HT-29 (cell line): ENCODE measurements around the gene MRPL28. TPM values are rescaled to one million over a fixed set of nuclear protein-coding genes. Genes with fewer than 3 reads are reported as not detected.
"Not testable (repeated sequence)": the region's sequence is repeated elsewhere in the genome, so short reads cannot be mapped to it uniquely, and the experiment has no call there.

Experiments used
- DNase-seq: peaks from one replicate; pipeline ENCODE4 v3.0.0-alpha.2; 2015; ENCODE audit warnings: low spot score
- total RNA-seq: library from RNA; depleted of rRNA; stranded (reverse); fragments of >200 nt; shearing (Covaris generic); gene quantifications from 2 replicates; pipeline ENCODE4 v1.2.3, GENCODE V29; 2014; rRNA removed

MRPL28 gene
- 223 and 226 TPM in 2 replicates for total RNA-seq

DNA sequence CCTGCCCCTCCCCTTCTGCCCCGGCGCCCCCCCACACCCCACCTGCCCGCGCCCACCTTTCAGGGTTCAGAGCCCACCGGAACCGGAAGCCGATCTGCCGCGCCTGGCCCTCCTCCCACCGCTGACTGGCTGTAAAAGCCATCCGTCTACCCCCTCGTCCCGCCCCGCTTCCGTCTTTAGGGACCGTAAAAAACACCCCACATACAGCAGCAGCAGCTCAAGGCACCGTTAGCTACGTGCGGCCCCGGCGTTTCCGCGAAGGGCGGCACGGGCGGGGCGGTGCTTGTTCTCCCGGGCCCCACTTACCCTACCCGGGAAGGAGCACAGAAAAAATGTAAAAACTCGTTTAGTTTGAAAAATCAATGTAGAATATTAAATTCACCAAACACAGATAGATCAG is at the start of gene MRPL28:
MRPL28 (minus strand) TSS at position 96 of the 400 bp plus-strand sequence. CDS start 320 bp downstream, outside the sequence.
- peak; percentile 94 for DNase-seq

DNA sequence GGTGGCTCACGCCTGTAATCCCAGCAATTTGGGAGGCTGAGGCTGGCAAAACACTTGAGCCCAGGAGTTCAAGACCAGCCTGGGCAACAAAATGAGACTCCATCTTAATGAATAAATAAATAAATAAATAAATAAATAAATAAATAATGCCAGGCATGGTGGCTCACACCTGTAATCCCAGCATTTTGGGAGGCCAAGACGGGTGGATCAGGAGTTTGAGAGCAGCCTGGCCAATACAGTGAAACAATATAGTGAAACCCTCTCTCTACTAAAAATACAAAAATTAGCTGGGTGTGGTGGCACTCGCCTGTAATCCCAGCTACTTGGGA is 44.8 kb upstream of the MRPL28 start:
- not testable (repeated sequence) for DNase-seq

DNA sequence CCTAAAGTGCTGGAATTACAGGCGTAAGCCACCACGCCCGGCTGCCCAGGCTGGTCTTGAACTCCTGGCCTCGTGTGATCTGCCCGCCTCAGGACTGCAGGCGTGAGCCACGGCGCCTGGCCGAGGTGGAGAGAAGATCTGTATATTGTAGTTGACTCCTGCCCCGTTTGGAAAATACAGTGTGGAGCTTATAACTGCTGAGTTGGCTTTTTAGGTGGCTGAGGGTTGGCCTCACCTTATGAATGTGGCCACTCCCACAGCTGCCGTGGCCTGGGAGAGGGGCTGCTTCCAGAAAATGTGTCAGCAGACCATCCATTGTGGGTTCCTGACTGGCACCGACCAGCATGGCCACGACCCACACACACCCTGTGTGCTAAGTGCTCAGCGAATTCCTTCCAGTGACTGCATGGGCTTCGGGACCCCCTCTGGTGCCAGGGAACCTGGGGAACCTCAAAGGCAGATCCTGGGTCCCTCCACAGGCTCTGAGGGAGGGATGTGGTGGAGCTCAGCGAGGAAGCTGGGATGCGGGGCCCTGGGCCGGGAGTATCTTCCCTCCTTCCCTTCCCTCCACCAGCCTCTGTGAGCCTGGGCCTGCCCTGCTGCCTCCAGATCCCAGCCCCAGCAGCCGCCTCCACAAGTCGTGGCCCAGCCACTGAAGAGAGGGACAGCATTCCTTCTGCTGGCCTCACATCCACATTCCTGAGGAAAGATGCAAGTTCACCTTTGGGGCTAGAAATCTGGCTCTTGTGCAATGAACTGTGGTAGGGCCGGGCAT is 44.2 kb upstream of the MRPL28 start:
- DNase-seq = no peak

DNA sequence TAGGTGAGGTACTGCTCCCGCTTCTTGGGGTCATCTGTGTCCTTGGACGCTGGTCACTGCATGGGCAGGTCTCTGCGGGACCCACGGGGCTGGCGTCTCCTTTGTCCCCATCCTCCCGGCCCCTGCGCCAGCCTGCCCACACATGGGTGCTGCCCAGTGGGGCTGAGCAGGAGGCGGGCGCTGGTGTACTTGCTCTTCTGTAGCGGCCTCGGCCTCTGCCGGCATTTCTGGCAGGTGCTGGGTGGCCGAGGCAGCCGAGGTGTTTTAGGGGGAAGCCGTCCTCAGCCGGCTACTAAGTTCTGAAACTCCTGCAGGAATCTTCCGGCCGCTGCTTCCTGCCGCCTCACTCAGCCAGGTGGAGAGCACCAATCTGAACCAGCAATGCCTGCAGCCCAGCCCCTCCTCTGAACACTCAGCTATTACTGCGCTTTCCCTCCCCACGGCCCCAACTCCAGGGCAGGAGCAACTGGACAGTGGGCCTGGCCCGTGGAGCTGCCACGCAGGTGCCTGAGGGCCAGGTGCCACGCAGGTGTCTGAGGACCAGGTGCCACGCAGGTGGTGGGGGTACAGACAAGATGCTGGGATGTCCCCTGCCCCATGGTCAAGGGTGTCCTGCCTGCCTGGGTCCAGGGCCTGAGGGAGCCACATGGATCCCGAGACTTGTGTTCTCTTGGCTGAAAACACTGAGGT is 41.4 kb upstream of the MRPL28 start:
- DNase-seq = no peak

DNA sequence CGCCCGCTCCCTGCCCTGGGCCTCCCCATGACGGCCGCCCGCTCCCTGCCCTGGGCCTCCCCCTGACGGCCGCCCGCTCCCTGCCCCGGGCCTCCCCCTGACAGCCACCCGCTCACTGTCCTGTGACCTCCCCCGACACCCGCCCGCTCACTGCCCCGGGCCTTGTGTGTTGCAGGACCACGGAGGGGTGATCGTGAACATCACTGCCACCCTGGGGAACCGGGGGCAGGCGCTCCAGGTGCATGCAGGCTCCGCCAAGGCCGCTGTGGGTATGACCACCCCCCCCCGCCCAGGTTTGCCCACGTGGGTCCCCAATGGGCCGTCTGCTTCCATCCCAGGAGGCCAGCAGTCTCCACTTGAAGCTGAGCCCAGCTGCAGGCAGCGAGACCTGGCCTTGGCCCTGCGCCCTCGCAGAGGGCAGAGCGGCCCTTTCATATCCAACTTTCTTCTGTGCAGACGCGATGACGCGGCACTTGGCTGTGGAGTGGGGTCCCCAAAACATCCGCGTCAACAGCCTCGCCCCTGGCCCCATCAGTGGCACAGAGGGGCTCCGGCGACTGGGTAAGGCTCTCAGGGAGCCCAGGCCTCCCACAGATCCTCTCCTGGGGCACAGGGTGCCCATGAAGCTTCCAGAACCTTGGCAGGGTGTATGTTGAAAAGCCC is 40.3 kb upstream of the MRPL28 start:
- no peak for DNase-seq

DNA sequence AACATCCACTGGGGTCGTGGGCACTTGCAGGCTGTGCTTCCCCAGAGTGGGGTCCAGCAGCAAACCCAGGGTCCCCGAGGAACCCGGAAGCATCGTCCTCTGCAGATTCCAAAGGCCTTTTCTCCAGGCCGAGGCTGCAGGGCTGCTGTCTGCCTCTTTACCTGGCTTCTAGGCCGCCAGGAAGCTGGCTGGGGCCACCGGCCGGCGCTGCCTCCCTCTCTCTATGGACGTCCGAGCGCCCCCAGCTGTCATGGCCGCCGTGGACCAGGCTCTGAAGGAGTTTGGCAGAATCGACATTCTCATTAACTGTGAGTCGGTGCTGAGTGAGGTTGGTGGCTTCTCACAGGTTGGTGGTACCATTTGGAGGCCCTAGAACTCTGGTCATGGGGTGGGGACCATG is 36.9 kb upstream of the MRPL28 start:
- no peak for DNase-seq

DNA sequence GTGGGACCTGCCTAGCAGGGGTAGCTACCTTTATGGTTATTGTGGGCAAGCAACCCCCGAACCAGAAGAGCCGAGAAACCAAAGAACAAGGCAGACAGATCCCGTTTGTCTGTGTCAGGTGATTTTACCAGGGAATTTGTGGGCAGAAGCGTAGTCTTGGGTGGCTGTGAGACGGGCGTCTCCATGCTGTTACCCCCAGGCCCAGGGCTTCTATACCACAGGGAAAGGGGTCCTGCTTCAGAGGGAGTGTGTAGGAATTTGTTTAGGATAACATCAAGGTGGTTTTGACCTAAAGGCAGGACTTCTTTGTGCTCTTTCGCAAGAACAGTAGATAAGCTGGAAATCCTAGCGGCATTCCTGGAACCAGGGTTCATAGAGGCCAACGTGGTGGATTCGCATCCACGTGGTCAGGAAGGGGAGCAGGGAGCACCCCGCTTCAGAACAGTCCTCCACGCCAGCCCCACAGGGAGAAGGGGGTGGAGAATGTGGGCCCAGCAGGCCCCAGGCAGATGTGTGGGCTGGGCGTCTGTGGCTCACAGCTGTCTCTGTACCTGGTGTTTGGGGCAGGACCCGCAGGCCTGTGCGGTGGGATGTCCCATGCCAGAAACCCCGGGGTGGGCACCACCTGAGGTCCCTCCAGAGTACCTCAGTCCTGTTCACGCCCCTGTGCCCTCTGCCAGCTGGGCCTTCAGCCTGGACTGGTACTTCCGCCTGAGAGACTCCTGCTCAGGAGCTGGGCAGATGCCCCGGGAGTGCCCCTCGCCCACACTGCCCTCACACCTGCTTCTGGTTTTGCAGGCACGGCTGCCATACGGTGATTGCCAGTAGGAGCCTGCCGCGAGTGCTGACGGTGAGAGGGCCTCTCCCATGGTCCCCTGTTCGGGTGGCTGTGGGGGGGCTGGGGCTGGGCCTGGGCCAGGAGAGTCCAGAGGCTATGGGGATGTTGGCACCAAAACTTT is 35.5 kb upstream of the MRPL28 start:
- DNase-seq = no peak

DNA sequence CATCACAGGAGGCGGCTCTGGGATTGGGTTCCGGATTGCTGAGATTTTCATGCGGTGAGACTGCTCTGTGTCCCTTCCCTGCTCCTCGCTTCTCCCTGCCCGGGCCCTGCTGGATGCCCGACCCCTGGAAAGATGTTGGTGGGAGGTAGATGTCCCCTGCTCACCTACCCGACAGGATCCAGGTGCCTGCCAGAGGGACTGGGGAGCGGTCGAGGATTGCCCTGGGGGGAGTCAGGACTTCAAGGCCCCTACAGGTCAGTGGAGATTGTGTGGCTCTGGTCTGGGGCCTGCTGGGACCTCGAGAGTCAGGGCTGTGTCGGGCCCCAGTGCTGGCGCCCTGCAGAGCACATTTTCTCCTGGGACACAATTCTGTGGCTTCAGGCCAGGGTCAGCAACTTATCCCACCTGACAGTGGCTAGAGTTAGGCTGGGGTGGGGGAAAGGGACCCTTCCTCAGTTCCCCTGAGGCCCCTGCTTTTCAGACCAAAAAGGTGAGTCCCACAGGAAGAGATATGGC is 34.7 kb upstream of the MRPL28 start:
- no peak for DNase-seq

DNA sequence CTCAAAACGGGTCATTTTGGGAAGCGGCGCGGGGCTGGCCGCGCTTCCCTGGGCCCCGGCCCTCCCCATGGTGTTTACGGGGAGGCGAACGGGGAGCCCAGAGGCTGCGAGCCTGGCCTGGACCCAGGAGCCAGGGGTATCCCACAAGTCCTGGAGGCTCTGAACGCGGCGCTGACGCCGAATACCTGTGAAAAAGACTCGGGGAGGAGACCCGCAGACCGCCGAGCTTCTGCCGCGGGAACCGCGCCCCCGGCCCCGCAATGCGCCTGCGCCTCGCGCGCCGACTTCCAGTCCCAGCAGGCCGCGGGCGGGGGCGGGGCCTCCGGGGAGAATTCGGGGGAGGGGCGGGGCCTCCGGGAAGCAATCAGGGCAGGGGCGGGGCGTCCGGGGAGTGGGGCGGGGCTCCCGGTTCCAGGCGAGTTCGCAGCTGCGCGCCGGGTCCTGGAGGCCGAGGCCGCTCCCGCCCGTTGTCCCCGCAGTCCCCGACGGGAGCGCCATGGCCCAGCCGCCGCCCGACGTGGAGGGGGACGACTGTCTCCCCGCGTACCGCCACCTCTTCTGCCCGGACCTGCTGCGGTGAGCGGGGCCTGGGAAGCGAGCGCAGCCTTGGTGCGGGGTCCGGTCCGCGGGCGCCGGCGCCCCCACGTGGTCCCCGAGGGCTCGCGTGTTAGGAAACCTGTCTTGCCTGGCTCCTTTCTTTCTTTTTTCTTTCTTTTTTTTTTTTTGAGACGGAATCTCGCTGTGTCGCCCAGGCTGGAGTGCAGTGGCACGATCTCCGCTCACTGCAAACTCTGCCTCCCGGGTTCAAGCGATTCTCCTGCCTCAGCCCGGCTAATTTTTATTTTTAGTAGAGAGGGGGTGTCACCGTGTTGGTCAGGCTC is 31.4 kb upstream of the MRPL28 start, which contains the start of gene DECR2:
DECR2 (plus strand) TSS at position 418 of the 881 bp plus-strand sequence; CDS start at position 497, 79 bp downstream.
- DNase-seq = peak; percentile 83

DNA sequence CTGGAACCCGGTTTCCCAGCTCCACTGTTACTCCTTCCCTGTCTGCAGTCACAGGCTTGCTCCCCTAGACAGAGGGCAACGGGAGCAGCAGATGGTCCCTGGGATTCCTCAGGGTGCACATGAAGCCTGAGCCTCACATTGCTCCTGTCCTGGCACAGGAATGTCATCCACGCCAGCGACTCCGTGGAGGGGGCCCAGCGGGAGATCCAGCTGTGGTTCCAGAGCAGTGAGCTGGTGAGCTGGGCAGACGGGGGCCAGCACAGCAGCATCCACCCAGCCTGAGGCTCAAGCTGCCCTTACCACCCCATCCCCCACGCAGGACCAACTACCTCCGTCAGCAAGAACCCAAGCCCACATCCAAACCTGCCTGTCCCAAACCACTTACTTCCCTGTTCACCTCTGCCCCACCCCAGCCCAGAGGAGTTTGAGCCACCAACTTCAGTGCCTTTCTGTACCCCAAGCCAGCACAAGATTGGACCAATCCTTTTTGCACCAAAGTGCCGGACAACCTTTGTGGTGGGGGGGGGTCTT is 29.8 kb upstream of the MRPL28 start:
- DNase-seq = no peak

DNA sequence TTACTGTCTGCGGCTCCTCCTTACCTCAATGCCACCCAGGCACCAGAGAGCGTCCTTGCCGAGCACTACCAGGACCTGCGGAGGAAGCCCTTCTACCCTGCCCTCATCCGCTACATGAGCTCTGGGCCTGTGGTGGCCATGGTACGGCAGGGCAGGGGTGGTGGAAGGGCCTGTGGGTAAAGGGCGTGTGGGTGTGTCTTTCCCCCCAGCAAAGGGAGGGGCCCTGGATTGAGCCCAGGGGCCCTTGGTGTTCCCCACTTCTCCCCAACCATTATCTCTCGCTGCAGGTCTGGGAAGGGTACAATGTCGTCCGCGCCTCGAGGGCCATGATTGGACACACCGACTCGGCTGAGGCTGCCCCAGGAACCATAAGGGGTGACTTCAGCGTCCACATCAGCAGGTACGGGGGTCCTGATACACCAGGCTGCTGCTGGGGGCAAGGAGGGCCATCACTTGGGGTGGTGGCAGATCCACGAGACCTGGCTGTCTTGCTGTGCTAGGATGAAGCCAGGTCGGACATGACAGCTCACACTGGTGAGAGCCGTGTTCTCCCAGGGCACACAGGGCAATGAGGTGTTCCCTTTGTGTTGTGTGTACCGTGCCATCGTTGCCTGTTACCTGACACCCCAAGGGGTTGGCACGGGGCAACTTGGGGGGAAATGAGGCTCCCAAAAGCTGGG is 29.1 kb upstream of the MRPL28 start:
- no peak for DNase-seq

DNA sequence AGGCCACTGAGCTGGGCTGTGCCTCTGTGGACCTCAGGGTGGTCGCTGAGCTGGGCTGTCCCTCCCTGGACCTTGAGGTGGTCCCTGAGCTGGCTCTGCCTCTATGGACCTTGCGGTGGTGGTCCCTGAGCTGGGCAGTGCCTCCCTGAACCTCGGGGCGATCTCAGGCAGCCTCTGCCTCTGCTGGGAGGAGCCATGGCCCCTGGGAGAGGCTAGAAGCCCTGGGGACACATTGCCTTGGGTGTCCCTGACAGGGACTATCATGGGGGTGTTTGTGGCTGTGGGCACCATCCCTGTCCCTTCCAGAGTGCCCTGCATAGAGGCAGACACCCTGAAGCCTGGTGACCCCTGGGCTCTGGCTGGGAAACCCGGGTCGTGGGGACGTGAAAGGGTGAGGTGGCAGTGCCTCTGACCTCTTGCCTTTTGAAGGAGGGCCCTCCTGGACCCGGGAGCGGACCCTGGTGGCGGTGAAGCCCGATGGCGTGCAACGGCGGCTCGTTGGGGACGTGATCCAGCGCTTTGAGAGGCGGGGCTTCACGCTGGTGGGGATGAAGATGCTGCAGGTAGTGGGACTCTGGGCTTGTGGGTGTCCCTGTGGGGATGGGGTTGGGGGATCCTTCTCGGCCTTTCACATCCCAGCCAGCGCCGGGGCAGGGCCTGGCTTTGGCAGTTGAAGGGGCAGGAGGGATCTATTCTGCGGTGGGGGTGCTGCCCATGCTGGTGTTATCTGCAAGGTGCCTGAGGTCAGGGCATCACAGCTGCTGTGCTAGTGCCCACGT is 28.4 kb upstream of the MRPL28 start:
- DNase-seq = no peak

DNA sequence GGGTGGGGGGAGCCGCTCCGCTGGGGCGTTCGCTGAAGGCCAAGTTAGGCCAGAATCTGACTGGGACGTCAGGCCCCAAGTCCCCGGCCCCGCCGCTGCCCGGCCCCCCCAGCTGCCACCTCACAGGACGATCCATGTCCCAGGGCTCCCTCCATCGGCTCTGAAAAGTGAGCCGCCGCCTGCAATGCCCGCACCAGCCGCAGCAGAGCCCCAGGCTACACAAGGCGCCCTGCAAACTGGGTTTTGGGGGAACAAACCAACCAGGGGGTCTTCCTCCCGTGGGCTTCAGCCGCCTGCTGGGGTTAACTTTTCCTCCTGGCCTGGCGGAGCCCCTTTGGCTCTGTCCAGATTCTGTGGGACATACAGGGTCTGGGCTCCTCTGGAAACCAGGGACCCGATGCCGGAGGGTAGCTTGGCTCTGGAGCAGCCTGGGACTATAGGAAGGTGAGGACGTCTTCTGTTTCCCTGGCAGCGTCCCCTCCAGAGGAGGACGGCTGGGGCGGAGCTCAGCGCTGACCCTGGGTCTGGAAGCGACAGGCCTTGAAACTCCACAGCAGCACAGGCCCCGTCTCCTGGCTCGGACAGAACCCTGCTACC is 27.5 kb upstream of the MRPL28 start:
- DNase-seq = peak; percentile 59

DNA sequence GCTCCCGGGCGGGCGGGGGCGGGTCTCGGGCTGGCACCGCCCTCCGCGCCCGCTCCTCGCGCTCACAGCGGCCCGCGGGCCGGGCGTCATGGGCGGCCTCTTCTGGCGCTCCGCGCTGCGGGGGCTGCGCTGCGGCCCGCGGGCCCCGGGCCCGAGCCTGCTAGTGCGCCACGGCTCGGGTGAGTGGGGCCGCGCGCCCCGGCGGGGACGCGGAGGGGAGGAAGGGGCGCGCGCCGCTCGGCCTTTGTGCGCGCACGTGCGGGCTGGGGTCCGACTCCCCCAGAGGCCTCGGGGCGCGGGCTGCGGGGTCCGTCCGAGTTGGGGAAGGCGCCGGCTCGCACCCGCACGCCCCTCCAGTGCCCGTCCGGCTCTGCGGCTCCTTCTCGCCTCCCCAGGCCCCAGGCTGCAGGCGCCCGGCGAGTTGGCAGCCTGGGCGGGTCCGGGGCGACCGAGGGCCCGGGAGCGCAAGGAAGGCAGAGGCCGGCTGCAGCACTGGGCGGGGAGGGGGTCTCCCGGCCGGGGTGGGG is 26.9 kb upstream of the MRPL28 start, which contains the start of gene NME4:
NME4 (plus strand) TSS at position 65 of the 527 bp plus-strand sequence; CDS start at position 89, 24 bp downstream.
- no peak for DNase-seq

DNA sequence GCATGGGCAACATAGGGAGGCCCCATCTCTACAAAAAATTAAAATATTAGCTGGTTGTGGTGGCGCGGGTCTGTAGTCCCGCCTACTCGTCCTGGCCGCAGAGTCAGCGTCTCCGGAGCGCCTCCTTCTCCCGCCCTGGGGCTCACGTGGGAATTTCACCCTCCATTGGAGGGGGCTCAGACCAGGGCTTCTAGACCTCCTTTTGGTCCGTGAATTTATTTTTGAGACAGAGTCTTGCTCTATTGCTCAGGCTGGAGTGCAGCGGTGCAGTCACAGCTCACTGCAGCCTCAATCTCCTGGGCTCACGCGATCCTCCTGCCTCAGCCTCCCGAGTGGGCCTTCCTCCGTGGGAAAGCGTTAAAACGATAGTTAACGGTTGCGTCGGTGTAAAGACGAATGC is 26.3 kb upstream of the MRPL28 start:
- DNase-seq = no peak

DNA sequence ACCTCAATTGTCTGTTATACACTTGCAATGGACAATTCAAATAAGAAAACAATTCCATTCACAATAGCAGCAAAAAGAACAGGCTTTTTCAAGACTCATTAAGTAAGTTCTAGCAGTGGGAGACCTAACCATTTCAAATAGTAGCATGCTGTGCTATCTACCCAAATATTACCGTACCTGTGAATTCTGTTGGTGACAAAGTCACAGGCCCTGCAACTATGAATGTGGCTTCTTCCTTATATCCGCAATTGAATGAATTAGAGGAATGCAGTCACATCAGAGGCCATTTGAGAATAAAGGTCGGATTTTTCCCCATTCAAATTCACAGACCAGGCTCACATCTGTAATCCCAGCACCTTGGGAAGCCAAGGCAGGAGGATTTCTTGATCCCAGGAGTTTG is 25.9 kb upstream of the MRPL28 start:
- DNase-seq = no peak

DNA sequence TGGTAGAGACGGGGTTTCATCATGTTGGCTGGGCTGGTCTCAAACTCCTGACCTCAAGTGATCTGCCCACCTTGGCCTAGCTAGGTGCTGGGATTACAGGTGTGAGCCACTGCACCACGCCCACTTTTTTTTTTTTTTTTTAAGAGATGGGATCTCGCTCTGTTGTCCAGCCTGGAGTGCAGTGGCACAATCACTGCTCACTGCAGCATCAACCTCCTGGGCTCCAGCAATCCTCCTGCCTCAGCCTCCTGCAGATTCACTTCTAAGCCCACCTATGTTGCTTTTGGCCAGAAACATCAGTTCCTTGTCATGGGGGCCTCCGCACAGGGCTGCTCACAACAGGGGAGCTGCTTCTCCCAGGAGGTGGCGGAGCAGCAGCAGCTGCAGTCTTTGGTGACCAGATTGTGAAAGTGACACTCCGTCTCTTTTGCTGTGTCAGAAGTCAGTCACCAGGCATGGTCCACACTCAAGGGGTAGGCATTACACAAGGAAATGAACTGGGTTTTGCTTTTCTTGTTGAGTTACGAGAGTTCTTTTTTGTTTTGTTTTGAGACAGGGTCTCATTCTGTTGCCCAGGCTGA is 22.2 kb upstream of the MRPL28 start:
- DNase-seq = no peak
